ENCODE results near the gene RNF146. TPM values are rescaled to one million over a fixed set of nuclear protein-coding genes. Genes with fewer than 3 reads are reported as not detected.

RNF146 gene
- total RNA-seq, 1 experiment from 2014 or later: 42.4 TPM

GRCh38 chr6:127266892-127267645 is 405 bp downstream of the RNF146 start:
- no peaks in the 10 kb centered on the region for H3K9me3 Mint-ChIP-seq (ENCODE audit: unreplicated experiment)
- peak overlapping the region; percentile 85 for H3K4me3 Mint-ChIP-seq (ENCODE audit: unreplicated experiment)
- DNase-seq (ENCODE audit: unreplicated experiment): peak; percentile 56
- peak overlapping the region; percentile 92 for H3K27ac Mint-ChIP-seq (ENCODE audit: low read depth, unreplicated experiment)
- BruUV-seq (replicated peaks): no TSS peak
- H3K36me3 Mint-ChIP-seq (ENCODE audit: insufficient read depth, unreplicated experiment): no peaks in the 10 kb centered on the region
- ChIA-PET POLR2A (interaction anchor here (0.6 to 1.9 kb wide), 25 partner anchors 8 to 1488 kb away, joined by 3 to 15 read pairs (median 3); partner anchors contain the start of genes ECHDC1, KIAA0408 and TRMT11), CTCF (interaction anchor here (0.5 to 3.0 kb wide), 30 partner anchors 8 to 1253 kb away, joined by 3 to 20 read pairs (median 4); partner anchors contain the start of gene MTCL3)
- no peak for TF ChIP-seq CTCF (IDR thresholded peaks at IDR 0.05; ENCODE audit: unreplicated experiment)
- intact Hi-C loops (cut with micrococcal nuclease): loop anchor here (2.0 kb wide), 1 partner anchor 80 kb away; no protein-coding TSS in a partner anchor
- peaks cover 8% of the 10 kb centered on the region for H3K4me1 Mint-ChIP-seq (ENCODE audit: insufficient read depth, unreplicated experiment)
- H3K27me3 Mint-ChIP-seq (ENCODE audit: insufficient read depth, unreplicated experiment): no peaks in the 10 kb centered on the region

- DNase-seq (ENCODE audit: unreplicated experiment): peak; percentile 40
- BruUV-seq (replicated peaks): TSS peak; percentile 30
- intact Hi-C loops (cut with micrococcal nuclease): loop anchor here (2.0 kb wide), 1 partner anchor 81 kb away; no protein-coding TSS in a partner anchor
- Mint-ChIP-seq H3K4me1 (ENCODE audit: insufficient read depth, unreplicated experiment) (peaks cover 14% of the 10 kb centered on the region), H3K9me3 (ENCODE audit: unreplicated experiment) (no peaks in the 10 kb centered on the region), H3K27ac (ENCODE audit: low read depth, unreplicated experiment) (peak overlapping the region; percentile 92), H3K4me3 (ENCODE audit: unreplicated experiment) (peak overlapping the region; percentile 85), H3K36me3 (ENCODE audit: insufficient read depth, unreplicated experiment) (no peaks in the 10 kb centered on the region), H3K27me3 (ENCODE audit: insufficient read depth, unreplicated experiment) (no peaks in the 10 kb centered on the region)
- POLR2A ChIA-PET: interaction anchor here (0.7 to 1.9 kb wide), 7 partner anchors 7 to 1239 kb away, joined by 3 to 15 read pairs (median 4); partner anchors contain the start of gene ECHDC1
- CTCF ChIA-PET: interaction anchor here (0.5 to 3.0 kb wide), 7 partner anchors 16 to 1270 kb away, joined by 3 to 20 read pairs (median 3); no protein-coding TSS in a partner anchor
- no peak for TF ChIP-seq CTCF (IDR thresholded peaks at IDR 0.05; ENCODE audit: unreplicated experiment)
Measured at GRCh38 chr6:127267646-127268625, 1.3 kb downstream of the RNF146 start.

GRCh38 chr6:127272576-127272975 is 5.9 kb downstream of the RNF146 start:
- no peak overlapping the region for H3K27ac Mint-ChIP-seq (ENCODE audit: low read depth, unreplicated experiment)
- H3K9me3 Mint-ChIP-seq (ENCODE audit: unreplicated experiment): no peaks in the 10 kb centered on the region
- DNase-seq (ENCODE audit: unreplicated experiment): no peak
- no peak for TF ChIP-seq CTCF (IDR thresholded peaks at IDR 0.05; ENCODE audit: unreplicated experiment)
- ChIA-PET CTCF (interaction anchor here (0.6 kb wide), 1 partner anchor 71 kb away, joined by 3 read pairs; no protein-coding TSS in a partner anchor), POLR2A (interaction anchor here (1.2 kb wide), 1 partner anchor 243 kb away, joined by 5 read pairs; no protein-coding TSS in a partner anchor)
- no TSS peak for BruUV-seq (replicated peaks)
- peaks cover 14% of the 10 kb centered on the region for H3K4me1 Mint-ChIP-seq (ENCODE audit: insufficient read depth, unreplicated experiment)
- H3K36me3 Mint-ChIP-seq (ENCODE audit: insufficient read depth, unreplicated experiment): no peaks in the 10 kb centered on the region
- intact Hi-C loops (cut with micrococcal nuclease): no loop called here
- H3K4me3 Mint-ChIP-seq (ENCODE audit: unreplicated experiment): no peak overlapping the region
- H3K27me3 Mint-ChIP-seq (ENCODE audit: insufficient read depth, unreplicated experiment): no peaks in the 10 kb centered on the region

Measured in MCF 10A (cell line).